ENCODE results near the gene AKAP10.
"Not testable (repeated sequence)": the region's sequence is repeated elsewhere in the genome, so short reads cannot be mapped to it uniquely, and the experiment has no call there.

The AKAP10 gene

DNA sequence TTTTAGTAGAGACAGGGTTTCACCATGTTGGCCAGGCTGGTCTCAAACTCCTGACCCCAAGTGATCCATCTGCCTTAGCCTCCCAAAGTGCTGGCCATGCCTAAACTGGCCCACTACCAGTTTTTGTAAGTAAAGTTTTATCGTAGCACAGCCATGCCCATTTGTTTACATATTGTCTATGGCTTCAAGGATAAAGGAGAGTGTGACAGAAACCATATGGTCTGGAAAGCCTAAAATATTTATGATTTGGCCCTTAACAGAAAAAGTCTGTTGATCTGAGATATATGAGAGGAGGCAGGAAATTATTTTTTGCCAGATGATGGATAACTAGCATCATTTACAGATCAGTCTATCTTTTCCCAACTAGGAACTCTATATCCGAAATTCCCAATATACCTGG lies 4.5 kb downstream of the AKAP10 start:
- no peak overlapping the region for H3K27ac ChIP-seq
- TF ChIP-seq, protein P1, sequence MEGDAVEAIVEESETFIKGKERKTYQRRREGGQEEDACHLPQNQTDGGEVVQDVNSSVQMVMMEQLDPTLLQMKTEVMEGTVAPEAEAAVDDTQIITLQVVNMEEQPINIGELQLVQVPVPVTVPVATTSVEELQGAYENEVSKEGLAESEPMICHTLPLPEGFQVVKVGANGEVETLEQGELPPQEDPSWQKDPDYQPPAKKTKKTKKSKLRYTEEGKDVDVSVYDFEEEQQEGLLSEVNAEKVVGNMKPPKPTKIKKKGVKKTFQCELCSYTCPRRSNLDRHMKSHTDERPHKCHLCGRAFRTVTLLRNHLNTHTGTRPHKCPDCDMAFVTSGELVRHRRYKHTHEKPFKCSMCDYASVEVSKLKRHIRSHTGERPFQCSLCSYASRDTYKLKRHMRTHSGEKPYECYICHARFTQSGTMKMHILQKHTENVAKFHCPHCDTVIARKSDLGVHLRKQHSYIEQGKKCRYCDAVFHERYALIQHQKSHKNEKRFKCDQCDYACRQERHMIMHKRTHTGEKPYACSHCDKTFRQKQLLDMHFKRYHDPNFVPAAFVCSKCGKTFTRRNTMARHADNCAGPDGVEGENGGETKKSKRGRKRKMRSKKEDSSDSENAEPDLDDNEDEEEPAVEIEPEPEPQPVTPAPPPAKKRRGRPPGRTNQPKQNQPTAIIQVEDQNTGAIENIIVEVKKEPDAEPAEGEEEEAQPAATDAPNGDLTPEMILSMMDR (conservative IDR thresholded peaks at IDR 0.05): no peak
- TF ChIP-seq ZFX (IDR thresholded peaks at IDR 0.05): no peak

DNA sequence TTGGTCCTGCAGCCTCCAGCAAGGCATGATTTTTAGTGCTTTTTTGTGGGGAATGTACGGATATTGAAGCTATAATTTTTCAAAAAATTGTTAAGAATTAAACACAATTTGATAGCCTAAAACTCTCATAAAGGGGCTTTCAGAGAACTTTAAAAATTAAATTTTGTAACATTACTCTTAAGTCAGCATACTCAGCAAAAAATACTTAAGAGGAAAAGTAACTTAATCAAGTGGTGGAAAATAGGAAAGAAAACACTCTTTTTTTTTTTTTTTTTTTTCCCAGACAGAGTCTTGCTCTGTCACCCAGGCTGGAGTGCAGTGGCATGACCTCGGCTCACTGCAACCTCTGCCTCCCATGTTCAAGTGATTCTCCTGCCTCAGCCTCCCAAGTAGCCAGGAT lies 14.7 kb downstream of the AKAP10 start:
- not testable (repeated sequence) for H3K27ac ChIP-seq

DNA sequence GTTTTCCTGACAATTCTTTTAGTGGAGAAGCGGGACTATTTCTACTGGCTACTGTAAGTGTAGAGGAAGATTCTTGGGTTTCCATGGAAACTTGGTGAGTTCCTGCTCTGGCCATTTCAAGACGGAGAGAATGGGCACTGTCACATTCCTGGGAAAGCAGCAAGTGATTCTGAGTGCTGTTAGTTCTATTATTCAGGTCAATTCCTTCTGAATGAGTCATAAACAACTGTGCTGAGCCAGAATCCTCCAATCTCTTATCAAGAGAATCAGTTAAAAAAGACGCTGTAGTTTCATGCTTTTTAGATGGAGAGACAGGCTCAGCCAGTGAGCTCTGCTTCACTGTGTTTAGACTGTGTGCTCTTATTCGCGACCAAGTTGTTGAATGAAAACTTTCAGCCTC lies 19.6 kb downstream of the AKAP10 start:
- H3K27ac ChIP-seq: no peak overlapping the region
- TF ChIP-seq, protein P1 (conservative IDR thresholded peaks at IDR 0.05): no peak
- TF ChIP-seq ZFX (IDR thresholded peaks at IDR 0.05): no peak

DNA sequence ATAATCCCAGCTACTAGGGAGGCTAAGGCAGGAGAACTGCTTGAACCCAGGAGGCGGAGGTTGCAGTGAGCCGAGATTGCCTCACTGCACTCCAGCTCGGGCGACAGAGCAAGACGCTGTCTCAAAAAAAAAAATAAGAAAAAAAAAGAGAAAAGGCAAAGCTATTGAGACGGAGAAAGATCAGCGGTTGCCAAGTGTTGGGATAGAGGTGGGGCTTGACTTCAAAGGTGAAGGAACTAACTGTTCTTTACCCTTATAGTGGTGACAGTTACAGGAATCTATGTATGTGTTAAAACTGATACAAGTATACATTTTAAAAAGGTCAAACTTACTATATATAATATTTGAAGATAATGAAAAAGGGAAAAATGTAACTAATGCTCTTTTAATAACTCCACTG lies 22.5 kb downstream of the AKAP10 start:
- no peak for TF ChIP-seq ZFX (IDR thresholded peaks at IDR 0.05)
- TF ChIP-seq, protein P1 (conservative IDR thresholded peaks at IDR 0.05): no peak
- no peak overlapping the region for H3K27ac ChIP-seq

DNA sequence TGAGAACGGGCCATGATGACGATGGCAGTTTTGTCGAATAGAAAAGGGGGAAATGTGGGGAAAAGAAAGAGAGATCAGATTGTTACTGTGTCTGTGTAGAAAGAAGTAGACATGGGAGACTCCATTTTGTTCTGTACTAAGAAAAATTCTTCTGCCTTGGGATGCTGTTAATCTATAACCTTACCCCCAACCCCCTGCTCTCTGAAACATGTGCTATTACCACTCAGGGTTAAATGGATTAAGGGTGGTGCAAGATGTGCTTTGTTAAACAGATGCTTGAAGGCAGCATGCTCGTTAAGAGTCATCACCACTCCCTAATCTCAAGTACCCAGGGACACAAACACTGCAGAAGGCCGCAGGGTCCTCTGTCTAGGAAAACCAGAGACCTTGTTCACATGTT lies 26.2 kb downstream of the AKAP10 start:
- H3K27ac ChIP-seq: not testable (repeated sequence)

DNA sequence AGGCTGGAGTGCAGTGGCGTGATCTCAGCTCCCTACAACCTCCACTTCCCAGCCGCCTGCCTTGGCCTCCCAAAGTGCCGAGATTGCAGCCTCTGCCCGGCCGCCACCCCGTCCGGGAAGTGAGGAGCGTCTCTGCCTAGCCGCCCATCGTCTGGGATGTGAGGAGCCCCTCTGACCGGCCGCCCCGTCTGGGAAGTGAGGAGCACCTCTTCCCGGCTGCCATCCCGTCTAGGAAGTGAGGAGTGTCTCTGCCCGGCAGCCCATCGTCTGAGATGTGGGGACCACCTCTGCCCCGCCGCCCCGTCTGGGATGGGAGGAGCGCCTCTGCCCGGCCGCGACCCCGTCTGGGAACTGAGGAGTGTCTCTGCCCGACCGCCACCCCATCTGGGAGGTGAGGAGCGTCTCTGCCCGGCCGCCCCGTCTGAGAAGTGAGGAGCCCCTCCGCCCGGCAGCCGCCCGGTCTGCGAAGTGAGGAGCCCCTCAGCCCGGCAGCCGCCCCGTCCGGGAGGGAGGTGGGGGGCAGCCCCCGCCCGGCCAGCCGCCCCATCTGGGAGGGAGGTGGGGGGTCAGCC lies 26.9 kb downstream of the AKAP10 start:
- H3K27ac ChIP-seq: not testable (repeated sequence)

DNA sequence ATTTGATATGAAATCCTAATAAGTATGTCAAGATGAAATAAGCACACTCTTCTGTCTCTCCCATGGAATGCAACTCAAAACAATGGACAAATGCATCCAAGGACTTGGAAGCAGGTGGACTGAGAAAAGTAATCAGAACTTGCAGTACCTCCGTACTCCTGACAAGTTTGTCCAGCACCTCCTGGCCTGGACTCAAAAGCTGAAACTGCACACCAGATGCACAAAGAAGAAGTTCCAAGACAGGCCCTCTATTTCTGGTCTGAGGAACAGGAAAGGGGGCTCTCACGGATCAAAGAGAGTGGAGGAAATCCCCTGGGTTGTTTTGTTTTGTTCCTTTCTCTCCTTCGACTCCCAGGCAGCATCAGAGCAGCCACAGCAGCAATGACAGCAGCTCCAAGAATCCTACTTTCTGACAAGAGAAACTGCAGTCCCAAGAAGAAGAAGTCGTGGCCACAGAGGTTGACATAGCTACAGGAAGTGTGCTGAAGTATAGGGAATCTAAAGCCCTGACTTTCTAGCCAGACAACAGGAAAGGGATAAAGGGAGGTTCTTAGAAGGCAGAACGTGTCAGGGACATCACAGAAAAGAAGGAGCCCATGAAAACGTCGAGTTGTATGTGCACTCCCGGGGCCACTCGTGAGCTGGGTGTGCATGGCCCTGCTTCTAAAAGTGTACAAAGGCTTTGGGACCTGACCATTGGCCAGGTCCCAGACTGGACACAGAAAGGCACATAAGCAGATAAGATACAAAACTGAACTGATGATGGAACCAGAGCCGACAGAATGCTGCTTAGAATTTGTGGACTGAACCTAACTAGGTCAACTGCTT lies 29.3 kb downstream of the AKAP10 start:
- TF ChIP-seq ZFX (IDR thresholded peaks at IDR 0.05): no peak
- TF ChIP-seq, protein P1 (conservative IDR thresholded peaks at IDR 0.05): no peak; the same call in 1 of the 2 replicates
- H3K27ac ChIP-seq: peak overlapping the region; percentile 58

DNA sequence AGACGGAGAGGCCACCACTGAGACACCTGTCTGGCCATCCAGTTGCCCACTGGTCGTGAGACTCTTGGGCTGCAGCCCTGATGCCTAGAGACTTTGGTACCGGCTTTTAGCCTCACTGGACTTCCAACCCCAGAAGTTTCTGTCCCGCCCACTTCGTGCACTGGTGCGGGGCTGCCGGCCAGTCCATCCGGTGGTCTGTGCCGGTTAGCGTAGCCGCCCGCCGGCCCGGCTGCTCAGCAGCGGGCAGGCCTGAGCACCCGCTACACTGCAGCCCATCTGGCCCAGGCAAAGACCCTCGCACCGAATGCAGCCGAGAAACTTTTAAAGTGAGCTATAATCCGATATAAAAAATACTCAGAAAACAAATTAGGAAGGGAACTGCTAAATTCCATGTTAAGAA lies 30.7 kb downstream of the AKAP10 start:
- H3K27ac ChIP-seq: no peak overlapping the region
- TF ChIP-seq, protein P1 (conservative IDR thresholded peaks at IDR 0.05): no peak
- TF ChIP-seq ZFX (IDR thresholded peaks at IDR 0.05): no peak

DNA sequence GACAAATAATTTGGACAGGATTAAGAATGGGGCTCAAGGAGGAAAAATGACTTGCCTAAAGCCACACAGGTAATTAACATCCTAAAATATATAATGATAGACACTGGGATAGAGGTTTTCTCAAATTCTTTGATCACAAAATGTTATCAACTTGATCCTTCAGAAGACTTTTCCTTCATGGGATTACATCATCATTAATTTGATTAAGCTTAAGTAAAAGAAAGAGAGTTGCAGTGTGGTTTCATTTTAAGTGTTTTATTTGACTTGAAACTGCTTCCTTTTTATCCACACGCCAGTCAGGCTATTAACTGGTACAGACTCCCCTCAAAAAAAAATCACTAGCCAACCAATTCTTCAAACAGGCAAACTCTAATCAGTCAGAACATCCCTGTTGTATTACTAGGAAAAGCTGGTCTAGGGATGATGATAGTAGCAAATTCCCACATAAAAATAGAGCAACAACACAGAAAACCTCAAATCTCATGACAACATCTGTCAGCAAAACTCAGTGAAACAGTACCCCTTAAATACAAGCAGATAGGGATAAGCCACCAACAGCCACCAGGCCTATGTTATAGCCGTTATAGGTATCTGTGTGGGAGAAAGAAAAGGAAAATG lies 32.5 kb downstream of the AKAP10 start:
- TF ChIP-seq ZFX (IDR thresholded peaks at IDR 0.05): no peak
- TF ChIP-seq, protein P1 (conservative IDR thresholded peaks at IDR 0.05): no peak
- H3K27ac ChIP-seq: no peak overlapping the region
